ENCODE measurements around the gene CMSS1. TPM values are rescaled to one million over a fixed set of nuclear protein-coding genes. Genes with fewer than 3 reads are reported as not detected.

Gene CMSS1
- total and polyA plus RNA-seq, 2 of the 13 experiments (the other 11 are each of a cell fraction or from before 2014, with no cell fraction given) = 6.4 to 48.7 TPM

- no peaks in the 10 kb centered on the region for H3K27me3 ChIP-seq (ENCODE audit: control insufficient read depth in 1 of 2, insufficient read depth in 2 of 2, low read length in 2 of 2)
- TF ChIP-seq CHCHD3 (CRISPR knock-in tag; IDR thresholded peaks at IDR 0.05) (no peak), NR2F1 (CRISPR knock-in tag; IDR thresholded peaks at IDR 0.05) (no peak), ZNF674 (CRISPR knock-in tag; IDR thresholded peaks at IDR 0.05; ENCODE audit: low read depth) (no peak), ZBTB42 (CRISPR knock-in tag; IDR thresholded peaks at IDR 0.05) (no peak)
- TF ChIP-seq, protein P1, sequence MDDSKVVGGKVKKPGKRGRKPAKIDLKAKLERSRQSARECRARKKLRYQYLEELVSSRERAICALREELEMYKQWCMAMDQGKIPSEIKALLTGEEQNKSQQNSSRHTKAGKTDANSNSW (CRISPR knock-in tag; IDR thresholded peaks at IDR 0.05; ENCODE audit: borderline replicate concordance) = no peak
- no peaks in the 10 kb centered on the region for H4K20me1 ChIP-seq (ENCODE audit: insufficient read depth, low read length)
- no peak overlapping the region for H3K4me2 ChIP-seq (ENCODE audit: low read depth, low read length)
- in situ Hi-C loops (cut with HindIII; ENCODE audit: extremely low pct_ligation_motif_present, low pct_unique_long_range_greater_than_20kb) (no loop called here), intact Hi-C loops (cut with micrococcal nuclease; ENCODE audit: unreplicated experiment) (no loop called here)
- no TSS peak for BruUV-seq (replicated peaks)
- no peak overlapping the region for H3K9ac ChIP-seq (ENCODE audit: insufficient read depth, low read depth, low read length)
- no peak overlapping the region for H3K4me3 ChIP-seq (replicated peaks in 1 of 3; ENCODE audit: insufficient read depth in 1 of 3, low read depth in 2 of 3, low read length in 3 of 3)
- CTCF ChIA-PET (ENCODE audit: low intra/inter-chr PET ratio, low total read pairs) = no interaction called here
- no peak overlapping the region for H3K27ac ChIP-seq (ENCODE audit: extremely low read length, insufficient read depth, low read length)
- no peaks in the 10 kb centered on the region for H3K36me3 ChIP-seq (replicated peaks in 1 of 2; ENCODE audit: control insufficient read depth in 1 of 2, insufficient read depth in 2 of 2, low read length in 2 of 2)
- FAIRE-seq (no peak), DNase-seq (ENCODE audit: low spot score) (no peak), ATAC-seq (no peak)
- 94% methylated on average over 1 of the region's 1 CpG for WGBS (ENCODE audit: low lambda C conversion rate)
- no peaks in the 10 kb centered on the region for H3K79me2 ChIP-seq (ENCODE audit: insufficient read depth, low read length)
- H2AFZ ChIP-seq (ENCODE audit: low read length) = no peak overlapping the region
- POLR2A ChIA-PET = interaction anchor here (3.2 kb wide), 1 partner anchor 10 kb away, joined by 12 read pairs; no protein-coding TSS in a partner anchor
- no peaks in the 10 kb centered on the region for H3K9me3 ChIP-seq (ENCODE audit: low read length)
- H3K4me1 ChIP-seq (ENCODE audit: insufficient read depth, low read length) = peaks cover 60% of the 10 kb centered on the region
These were observed 268.7 kb downstream of the CMSS1 start for GRCh38 chr3:100086401-100086800.

DNA sequence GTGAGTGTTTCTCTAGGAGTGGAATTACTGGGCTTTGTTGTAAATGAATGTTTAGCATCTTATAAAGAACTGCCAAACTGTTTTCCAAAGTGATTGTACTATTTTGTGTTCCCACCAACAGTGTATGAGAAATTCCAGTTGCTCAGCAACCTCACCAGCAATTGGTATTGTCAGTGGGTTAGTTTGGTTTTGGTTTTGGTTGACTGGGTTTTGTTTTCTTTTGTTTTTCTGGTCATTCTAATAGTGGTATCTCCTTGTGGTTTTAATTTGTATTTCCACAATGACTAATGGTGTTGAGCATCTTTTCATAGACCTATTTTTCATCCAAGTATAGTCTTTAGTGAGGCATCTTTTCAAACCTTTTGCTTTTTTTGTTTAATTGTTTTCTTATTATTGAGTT, 269.5 kb downstream of the CMSS1 start:
- FAIRE-seq (no peak), ATAC-seq (no peak), DNase-seq (ENCODE audit: low spot score) (no peak)
- ChIA-PET CTCF (ENCODE audit: low intra/inter-chr PET ratio, low total read pairs) (no interaction called here), POLR2A (interaction anchor here (3.2 kb wide), 1 partner anchor 11 kb away, joined by 12 read pairs; no protein-coding TSS in a partner anchor)
- H3K27ac ChIP-seq (ENCODE audit: extremely low read length, insufficient read depth, low read length) = no peak overlapping the region
- no peak overlapping the region for H2AFZ ChIP-seq (ENCODE audit: low read length)
- no peaks in the 10 kb centered on the region for H3K27me3 ChIP-seq (ENCODE audit: control insufficient read depth in 1 of 2, insufficient read depth in 2 of 2, low read length in 2 of 2)
- intact Hi-C loops (cut with micrococcal nuclease; ENCODE audit: unreplicated experiment) (no loop called here), in situ Hi-C loops (cut with HindIII; ENCODE audit: extremely low pct_ligation_motif_present, low pct_unique_long_range_greater_than_20kb) (no loop called here)
- BruUV-seq (replicated peaks) = no TSS peak
- H3K36me3 ChIP-seq (replicated peaks in 1 of 2; ENCODE audit: control insufficient read depth in 1 of 2, insufficient read depth in 2 of 2, low read length in 2 of 2) = no peaks in the 10 kb centered on the region
- H3K9me3 ChIP-seq (ENCODE audit: low read length) = no peaks in the 10 kb centered on the region
- no peaks in the 10 kb centered on the region for H3K79me2 ChIP-seq (ENCODE audit: insufficient read depth, low read length)
- no peak overlapping the region for H3K9ac ChIP-seq (ENCODE audit: insufficient read depth, low read depth, low read length)
- no peak overlapping the region for H3K4me3 ChIP-seq (replicated peaks in 1 of 3; ENCODE audit: insufficient read depth in 1 of 3, low read depth in 2 of 3, low read length in 3 of 3)
- no peaks in the 10 kb centered on the region for H4K20me1 ChIP-seq (ENCODE audit: insufficient read depth, low read length)
- H3K4me1 ChIP-seq (ENCODE audit: insufficient read depth, low read length) = peaks cover 54% of the 10 kb centered on the region
- no peak overlapping the region for H3K4me2 ChIP-seq (ENCODE audit: low read depth, low read length)
- TF ChIP-seq ZNF225 (CRISPR knock-in tag; IDR thresholded peaks at IDR 0.05) (no peak), ZNF451 (CRISPR knock-in tag; IDR thresholded peaks at IDR 0.05) (no peak), FOSL2 (CRISPR knock-in tag; IDR thresholded peaks at IDR 0.05) (no peak), SOX5 (CRISPR knock-in tag; IDR thresholded peaks at IDR 0.05; ENCODE audit: borderline replicate concordance) (no peak), NKX3-1 (CRISPR knock-in tag; IDR thresholded peaks at IDR 0.05) (no peak), ZBTB46 (CRISPR knock-in tag; IDR thresholded peaks at IDR 0.05; ENCODE audit: borderline replicate concordance) (no peak)
- TF ChIP-seq, protein P2, sequence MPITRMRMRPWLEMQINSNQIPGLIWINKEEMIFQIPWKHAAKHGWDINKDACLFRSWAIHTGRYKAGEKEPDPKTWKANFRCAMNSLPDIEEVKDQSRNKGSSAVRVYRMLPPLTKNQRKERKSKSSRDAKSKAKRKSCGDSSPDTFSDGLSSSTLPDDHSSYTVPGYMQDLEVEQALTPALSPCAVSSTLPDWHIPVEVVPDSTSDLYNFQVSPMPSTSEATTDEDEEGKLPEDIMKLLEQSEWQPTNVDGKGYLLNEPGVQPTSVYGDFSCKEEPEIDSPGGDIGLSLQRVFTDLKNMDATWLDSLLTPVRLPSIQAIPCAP (CRISPR knock-in tag; IDR thresholded peaks at IDR 0.05; ENCODE audit: low read depth) = no peak
- TF ChIP-seq, protein P3, sequence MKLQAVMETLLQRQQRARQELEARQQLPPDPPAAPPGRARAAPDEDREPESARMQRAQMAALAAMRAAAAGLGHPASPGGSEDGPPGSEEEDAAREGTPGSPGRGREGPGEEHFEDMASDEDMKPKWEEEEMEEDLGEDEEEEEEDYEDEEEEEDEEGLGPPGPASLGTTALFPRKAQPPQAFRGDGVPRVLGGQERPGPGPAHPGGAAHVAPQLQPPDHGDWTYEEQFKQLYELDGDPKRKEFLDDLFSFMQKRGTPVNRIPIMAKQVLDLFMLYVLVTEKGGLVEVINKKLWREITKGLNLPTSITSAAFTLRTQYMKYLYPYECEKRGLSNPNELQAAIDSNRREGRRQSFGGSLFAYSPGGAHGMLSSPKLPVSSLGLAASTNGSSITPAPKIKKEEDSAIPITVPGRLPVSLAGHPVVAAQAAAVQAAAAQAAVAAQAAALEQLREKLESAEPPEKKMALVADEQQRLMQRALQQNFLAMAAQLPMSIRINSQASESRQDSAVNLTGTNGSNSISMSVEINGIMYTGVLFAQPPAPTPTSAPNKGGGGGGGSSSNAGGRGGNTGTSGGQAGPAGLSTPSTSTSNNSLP (IDR thresholded peaks at IDR 0.05; ENCODE audit: low read depth, low read length) = no peak
- TF ChIP-seq, protein P4, sequence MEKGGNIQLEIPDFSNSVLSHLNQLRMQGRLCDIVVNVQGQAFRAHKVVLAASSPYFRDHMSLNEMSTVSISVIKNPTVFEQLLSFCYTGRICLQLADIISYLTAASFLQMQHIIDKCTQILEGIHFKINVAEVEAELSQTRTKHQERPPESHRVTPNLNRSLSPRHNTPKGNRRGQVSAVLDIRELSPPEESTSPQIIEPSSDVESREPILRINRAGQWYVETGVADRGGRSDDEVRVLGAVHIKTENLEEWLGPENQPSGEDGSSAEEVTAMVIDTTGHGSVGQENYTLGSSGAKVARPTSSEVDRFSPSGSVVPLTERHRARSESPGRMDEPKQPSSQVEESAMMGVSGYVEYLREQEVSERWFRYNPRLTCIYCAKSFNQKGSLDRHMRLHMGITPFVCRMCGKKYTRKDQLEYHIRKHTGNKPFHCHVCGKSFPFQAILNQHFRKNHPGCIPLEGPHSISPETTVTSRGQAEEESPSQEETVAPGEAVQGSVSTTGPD (CRISPR knock-in tag; IDR thresholded peaks at IDR 0.05) = no peak

All from HepG2 (cell line).